ENCODE measurements around the gene LPIN1. TPM values are rescaled to one million over a fixed set of nuclear protein-coding genes. Genes with fewer than 3 reads are reported as not detected.

The LPIN1 gene
- total and polyA plus RNA-seq, 2 of the 8 experiments (the other 6 are each of a cell fraction or from before 2014, with no cell fraction given): 4.3 to 9.8 TPM

GRCh38 chr2:11866358-11867335, 120.2 kb downstream of the LPIN1 start (continued):
- TF ChIP-seq RFX5 (IDR thresholded peaks at IDR 0.05; ENCODE audit: borderline replicate concordance, low read depth, low read length): no peak
- no peak for TF ChIP-seq HDAC2 (IDR thresholded peaks at IDR 0.05; ENCODE audit: borderline replicate concordance in 1 of 2, low read depth in 2 of 2, low read length in 2 of 2)
- TF ChIP-seq KDM4A (IDR thresholded peaks at IDR 0.05; ENCODE audit: low read depth, low read length, severe bottlenecking): no peak
- TF ChIP-seq HDAC6 (IDR thresholded peaks at IDR 0.05; ENCODE audit: low read depth, low read length): no peak
- TF ChIP-seq SIN3A (conservative IDR thresholded peaks at IDR 0.05 in 1 of 2, IDR thresholded peaks at IDR 0.05 in 1 of 2; ENCODE audit: low read depth in 1 of 2, low read length in 2 of 2): no peak
- TF ChIP-seq EZH2 (IDR thresholded peaks at IDR 0.05; ENCODE audit: low read depth, low read length, severe bottlenecking): no peak

Measured in H1 (cell line).